Brain microvascular endothelial cell (primary cell): Measurements from ENCODE around the gene CEBPG.

ENCODE experiments used
- DNase-seq: peaks from one replicate; pipeline ENCODE4 v3.0.0-alpha.2; 2020
- H3K27ac ChIP-seq: fragments of 250-450 bp; sonication (Bioruptor Pico); 2 replicates; pipeline ENCODE4 v1.5.1; 2020; ENCODE audit warnings: mild to moderate bottlenecking, moderate library complexity
- H3K27me3 ChIP-seq: fragments of 250-450 bp; sonication (Bioruptor Pico); replicated peaks from 2 replicates; pipeline ENCODE4 v1.5.1; 2020; ENCODE audit warnings: mild to moderate bottlenecking
- H3K36me3 ChIP-seq: fragments of 250-450 bp; sonication (Bioruptor Pico); replicated peaks from 2 replicates; pipeline ENCODE4 v1.5.1; 2020; ENCODE audit warnings: mild to moderate bottlenecking
- H3K4me3 ChIP-seq: 2 replicates; pipeline ENCODE4 v1.5.1; 2011; ENCODE audit warnings: low read depth, mild to moderate bottlenecking, control low read depth, low read length, moderate library complexity
- CTCF ChIP-seq: IDR thresholded peaks from 2 replicates; pipeline ENCODE4 v1.5.1; 2011; ENCODE audit warnings: low read depth, mild to moderate bottlenecking, moderate library complexity, low read length, control low read depth, inconsistent platforms; ENCODE audit errors: missing control alignments
- in situ Hi-C: cut with HindIII; loops from 2 replicates; pipeline ENCODE4 v1.10.0; 2017; ENCODE audit warnings: low sequenced_read_pairs, low pct_ligation_motif_present

Gene CEBPG

DNA sequence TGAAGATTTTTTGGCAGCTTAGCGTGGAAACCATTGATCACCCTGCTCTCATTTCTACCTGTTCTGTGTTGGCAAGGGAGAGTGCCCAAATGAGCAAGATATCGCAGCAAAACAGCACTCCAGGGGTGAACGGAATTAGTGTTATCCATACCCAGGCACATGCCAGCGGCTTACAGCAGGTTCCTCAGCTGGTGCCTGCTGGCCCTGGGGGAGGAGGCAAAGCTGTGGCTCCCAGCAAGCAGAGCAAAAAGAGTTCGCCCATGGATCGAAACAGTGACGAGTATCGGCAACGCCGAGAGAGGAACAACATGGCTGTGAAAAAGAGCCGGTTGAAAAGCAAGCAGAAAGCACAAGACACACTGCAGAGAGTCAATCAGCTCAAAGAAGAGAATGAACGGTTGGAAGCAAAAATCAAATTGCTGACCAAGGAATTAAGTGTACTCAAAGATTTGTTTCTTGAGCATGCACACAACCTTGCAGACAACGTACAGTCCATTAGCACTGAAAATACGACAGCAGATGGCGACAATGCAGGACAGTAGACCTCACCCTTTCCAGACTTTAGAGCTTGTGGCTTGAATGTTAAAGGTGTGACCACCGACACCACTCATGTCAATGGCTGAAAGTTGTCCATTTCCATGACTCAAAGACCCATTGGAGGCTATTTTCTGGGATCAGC, 5.8 kb downstream of the CEBPG start:
- in situ Hi-C loops, result no loop called here
- no peak for DNase-seq
- Histone ChIP-seq H3K27me3 (no peaks in the 10 kb centered on the region), H3K4me3 (no peak overlapping the region), H3K27ac (no peak overlapping the region), H3K36me3 (no peaks in the 10 kb centered on the region)
- TF ChIP-seq CTCF, result no peak

DNA sequence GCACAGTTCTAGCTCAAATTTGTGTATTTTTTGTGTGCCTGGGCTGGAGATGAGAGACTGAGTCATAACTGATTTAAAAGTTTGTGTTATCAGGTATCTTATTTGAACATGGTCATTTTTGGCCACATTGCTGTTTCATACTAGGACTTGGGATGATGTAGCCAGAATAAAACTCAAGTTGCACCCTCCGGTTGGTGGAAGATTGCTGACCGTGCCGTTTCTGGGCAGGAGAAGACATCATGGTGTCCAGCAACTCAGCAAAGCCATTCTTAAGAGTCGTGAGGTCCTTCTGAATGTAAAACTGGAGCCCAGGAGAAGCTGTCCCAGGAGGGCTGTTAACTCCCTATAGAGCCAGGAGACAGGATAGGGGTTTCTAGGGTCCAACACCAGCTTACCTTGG, 7.6 kb downstream of the CEBPG start:
- DNase-seq, result no peak
- in situ Hi-C loops, result no loop called here
- H3K27ac ChIP-seq, result no peak overlapping the region
- H3K4me3 ChIP-seq, result no peak overlapping the region
- no peak for TF ChIP-seq CTCF
- no peaks in the 10 kb centered on the region for H3K27me3 ChIP-seq
- H3K36me3 ChIP-seq, result no peaks in the 10 kb centered on the region

GRCh38 chr19:33382006-33382405, 8.5 kb downstream of the CEBPG start:
- Histone ChIP-seq H3K27me3 (no peaks in the 10 kb centered on the region), H3K36me3 (no peaks in the 10 kb centered on the region), H3K27ac (no peak overlapping the region), H3K4me3 (no peak overlapping the region)
- no peak for DNase-seq
- TF ChIP-seq CTCF, result no peak
- in situ Hi-C loops, result no loop called here

- DNase-seq, result no peak
- Histone ChIP-seq H3K27ac (no peak overlapping the region), H3K4me3 (no peak overlapping the region), H3K27me3 (no peaks in the 10 kb centered on the region), H3K36me3 (peaks cover 5% of the 10 kb centered on the region)
- in situ Hi-C loops, result no loop called here
- no peak for TF ChIP-seq CTCF
Measured at GRCh38 chr19:33382982-33383381, 9.5 kb downstream of the CEBPG start.

GRCh38 chr19:33383720-33384292, 10.3 kb downstream of the CEBPG start:
- TF ChIP-seq CTCF, result no peak
- DNase-seq, result no peak
- H3K4me3 ChIP-seq, result no peak overlapping the region
- no peak overlapping the region for H3K27ac ChIP-seq
- in situ Hi-C loops, result no loop called here
- H3K27me3 ChIP-seq, result no peaks in the 10 kb centered on the region
- H3K36me3 ChIP-seq, result peaks cover 5% of the 10 kb centered on the region

- Histone ChIP-seq H3K4me3 (no peak overlapping the region), H3K36me3 (peaks cover 5% of the 10 kb centered on the region), H3K27ac (no peak overlapping the region), H3K27me3 (no peaks in the 10 kb centered on the region)
- DNase-seq, result no peak
- in situ Hi-C loops, result no loop called here
- no peak for TF ChIP-seq CTCF
Measured at GRCh38 chr19:33384983-33385382, 11.5 kb downstream of the CEBPG start.
